Astrocyte (in vitro differentiated cells and primary cell): ENCODE measurements around the gene TBC1D16. TPM values are rescaled to one million over a fixed set of nuclear protein-coding genes. Genes with fewer than 3 reads are reported as not detected.

Experiments
- DNase-seq: peaks from one replicate; pipeline ENCODE4 v3.0.0-alpha.2; 2010; ENCODE audit warnings: low read depth
- FAIRE-seq: peaks from 2 replicates; lab custom pipeline; 2011; peaks lifted over from hg19 to GRCh38; lab: Jason Lieb, UNC
- H2AFZ ChIP-seq: 2 replicates; pipeline ENCODE4 v1.6.0; 2012; ENCODE audit warnings: low read depth, low read length, inconsistent platforms
- H3K27ac ChIP-seq: 2 replicates; pipeline ENCODE4 v1.5.1; 2011; ENCODE audit warnings: low read depth, low read length, inconsistent platforms
- H3K27me3 ChIP-seq: 2 replicates; pipeline ENCODE4 v1.6.0; 2011; ENCODE audit warnings: low read length, inconsistent platforms; ENCODE audit not compliant: insufficient read depth
- H3K36me3 ChIP-seq: 2 replicates; pipeline ENCODE4 v1.5.1; 2011; ENCODE audit warnings: low read length, inconsistent platforms; ENCODE audit not compliant: insufficient read depth
- H3K4me1 ChIP-seq: 2 replicates; pipeline ENCODE4 v1.5.1; 2011; ENCODE audit warnings: low read length, inconsistent platforms; ENCODE audit not compliant: insufficient read depth
- H3K4me2 ChIP-seq: 2 replicates; pipeline ENCODE4 v1.6.0; 2012; ENCODE audit warnings: low read length, inconsistent platforms
- H3K4me3 ChIP-seq: 2 replicates; pipeline ENCODE4 v1.5.1; 2011; ENCODE audit warnings: low read depth, mild to moderate bottlenecking, low read length, inconsistent platforms; ENCODE audit not compliant: insufficient read depth
- H3K79me2 ChIP-seq: 2 replicates; pipeline ENCODE4 v1.6.0; 2012; ENCODE audit warnings: mild to moderate bottlenecking, low read length, inconsistent platforms; ENCODE audit not compliant: insufficient read depth
- H3K9ac ChIP-seq: 2 replicates; pipeline ENCODE4 v1.6.0; 2012; ENCODE audit warnings: mild to moderate bottlenecking, low read length, inconsistent platforms
- H3K9me3 ChIP-seq: 2 replicates; pipeline ENCODE4 v1.5.1; 2012; ENCODE audit warnings: low read depth, mild to moderate bottlenecking, low read length, inconsistent platforms; ENCODE audit not compliant: insufficient read depth
- H4K20me1 ChIP-seq: 2 replicates; pipeline ENCODE4 v1.6.0; 2012; ENCODE audit warnings: low read length, inconsistent platforms; ENCODE audit not compliant: insufficient read depth
- H3K27ac Mint-ChIP-seq: one replicate; pipeline ENCODE4 v1.8.0; 2021; ENCODE audit warnings: mild to moderate bottlenecking, mixed read lengths; ENCODE audit not compliant: unreplicated experiment
- H3K27me3 Mint-ChIP-seq: one replicate; pipeline ENCODE4 v1.8.0; 2021; ENCODE audit warnings: low read depth, mixed read lengths; ENCODE audit not compliant: unreplicated experiment
- H3K36me3 Mint-ChIP-seq: one replicate; pipeline ENCODE4 v1.8.0; 2021; ENCODE audit warnings: low read depth, mixed read lengths; ENCODE audit not compliant: unreplicated experiment
- H3K4me1 Mint-ChIP-seq: one replicate; pipeline ENCODE4 v1.8.0; 2021; ENCODE audit warnings: low read depth, mixed read lengths; ENCODE audit not compliant: unreplicated experiment
- H3K4me3 Mint-ChIP-seq: one replicate; pipeline ENCODE4 v1.8.0; 2021; ENCODE audit warnings: mild to moderate bottlenecking, moderate library complexity, mixed read lengths; ENCODE audit not compliant: unreplicated experiment
- H3K9me3 Mint-ChIP-seq: one replicate; pipeline ENCODE4 v1.8.0; 2021; ENCODE audit warnings: mild to moderate bottlenecking, mixed read lengths; ENCODE audit not compliant: unreplicated experiment
- EZH2 ChIP-seq: IDR thresholded peaks from 2 replicates; pipeline ENCODE4 v1.6.1; 2012; ENCODE audit warnings: mild to moderate bottlenecking, low read length, inconsistent platforms; ENCODE audit not compliant: insufficient read depth
- total RNA-seq: library from RNA; stranded (reverse); gene quantifications from 2 replicates; pipeline ENCODE4 v1.2.1, GENCODE V29; 2021
- TF ChIP-seq, protein P1 (sequence below): IDR thresholded peaks from 2 replicates; pipeline ENCODE4 v1.5.1; 2011; ENCODE audit warnings: low read depth, mild to moderate bottlenecking, inconsistent platforms, low read length, moderate library complexity; ENCODE audit not compliant: insufficient read depth

The TBC1D16 gene
- total RNA-seq, 1 donor from 2014 or later = 37.6 TPM

DNA sequence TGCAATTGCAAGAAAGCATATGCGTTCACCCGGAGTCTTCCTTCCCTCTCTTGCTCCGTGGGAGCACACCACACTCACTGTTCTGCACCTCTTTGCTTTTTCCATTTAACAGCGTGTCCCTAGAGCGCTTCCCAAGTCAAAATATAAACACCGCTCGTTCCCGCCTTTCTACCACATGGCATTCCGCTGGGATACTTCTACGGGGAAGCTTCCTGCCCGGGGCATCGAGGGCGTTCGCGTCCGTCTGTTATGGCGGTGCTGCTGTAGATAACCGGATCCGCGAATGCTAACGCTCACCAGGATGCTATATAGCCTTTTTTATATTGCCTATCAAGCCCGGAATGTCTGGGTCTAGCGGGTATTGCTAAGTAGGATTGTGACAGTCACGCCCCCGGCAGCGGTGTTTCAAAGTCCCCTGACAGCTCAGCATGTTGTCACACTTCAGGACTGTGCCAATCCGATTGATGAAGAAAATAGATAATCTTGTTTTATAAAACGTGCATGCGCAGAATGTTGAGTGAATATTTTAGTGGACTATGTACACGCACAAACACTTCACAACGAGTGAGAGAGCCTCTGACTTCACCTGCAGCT is 31.8 kb upstream of the TBC1D16 start:
- no peak for TF ChIP-seq EZH2
- TF ChIP-seq, protein P1, sequence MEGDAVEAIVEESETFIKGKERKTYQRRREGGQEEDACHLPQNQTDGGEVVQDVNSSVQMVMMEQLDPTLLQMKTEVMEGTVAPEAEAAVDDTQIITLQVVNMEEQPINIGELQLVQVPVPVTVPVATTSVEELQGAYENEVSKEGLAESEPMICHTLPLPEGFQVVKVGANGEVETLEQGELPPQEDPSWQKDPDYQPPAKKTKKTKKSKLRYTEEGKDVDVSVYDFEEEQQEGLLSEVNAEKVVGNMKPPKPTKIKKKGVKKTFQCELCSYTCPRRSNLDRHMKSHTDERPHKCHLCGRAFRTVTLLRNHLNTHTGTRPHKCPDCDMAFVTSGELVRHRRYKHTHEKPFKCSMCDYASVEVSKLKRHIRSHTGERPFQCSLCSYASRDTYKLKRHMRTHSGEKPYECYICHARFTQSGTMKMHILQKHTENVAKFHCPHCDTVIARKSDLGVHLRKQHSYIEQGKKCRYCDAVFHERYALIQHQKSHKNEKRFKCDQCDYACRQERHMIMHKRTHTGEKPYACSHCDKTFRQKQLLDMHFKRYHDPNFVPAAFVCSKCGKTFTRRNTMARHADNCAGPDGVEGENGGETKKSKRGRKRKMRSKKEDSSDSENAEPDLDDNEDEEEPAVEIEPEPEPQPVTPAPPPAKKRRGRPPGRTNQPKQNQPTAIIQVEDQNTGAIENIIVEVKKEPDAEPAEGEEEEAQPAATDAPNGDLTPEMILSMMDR = no peak
- no peak overlapping the region for H3K9ac ChIP-seq
- no peaks in the 10 kb centered on the region for H3K36me3 ChIP-seq
- H3K4me3 ChIP-seq = no peak overlapping the region
- no peaks in the 10 kb centered on the region for H3K9me3 ChIP-seq
- peaks cover 22% of the 10 kb centered on the region for H3K4me1 ChIP-seq
- peaks cover 4% of the 10 kb centered on the region for H3K27me3 Mint-ChIP-seq
- no peak overlapping the region for H3K27ac Mint-ChIP-seq
- no peaks in the 10 kb centered on the region for H4K20me1 ChIP-seq
- H3K36me3 Mint-ChIP-seq = no peaks in the 10 kb centered on the region
- H3K27ac ChIP-seq = no peak overlapping the region
- H2AFZ ChIP-seq = no peak overlapping the region
- FAIRE-seq = no peak
- H3K4me3 Mint-ChIP-seq = no peak overlapping the region
- no peaks in the 10 kb centered on the region for H3K9me3 Mint-ChIP-seq
- no peak for DNase-seq
- H3K79me2 ChIP-seq = no peaks in the 10 kb centered on the region
- peaks cover 12% of the 10 kb centered on the region for H3K4me1 Mint-ChIP-seq
- no peaks in the 10 kb centered on the region for H3K27me3 ChIP-seq
- no peak overlapping the region for H3K4me2 ChIP-seq

DNA sequence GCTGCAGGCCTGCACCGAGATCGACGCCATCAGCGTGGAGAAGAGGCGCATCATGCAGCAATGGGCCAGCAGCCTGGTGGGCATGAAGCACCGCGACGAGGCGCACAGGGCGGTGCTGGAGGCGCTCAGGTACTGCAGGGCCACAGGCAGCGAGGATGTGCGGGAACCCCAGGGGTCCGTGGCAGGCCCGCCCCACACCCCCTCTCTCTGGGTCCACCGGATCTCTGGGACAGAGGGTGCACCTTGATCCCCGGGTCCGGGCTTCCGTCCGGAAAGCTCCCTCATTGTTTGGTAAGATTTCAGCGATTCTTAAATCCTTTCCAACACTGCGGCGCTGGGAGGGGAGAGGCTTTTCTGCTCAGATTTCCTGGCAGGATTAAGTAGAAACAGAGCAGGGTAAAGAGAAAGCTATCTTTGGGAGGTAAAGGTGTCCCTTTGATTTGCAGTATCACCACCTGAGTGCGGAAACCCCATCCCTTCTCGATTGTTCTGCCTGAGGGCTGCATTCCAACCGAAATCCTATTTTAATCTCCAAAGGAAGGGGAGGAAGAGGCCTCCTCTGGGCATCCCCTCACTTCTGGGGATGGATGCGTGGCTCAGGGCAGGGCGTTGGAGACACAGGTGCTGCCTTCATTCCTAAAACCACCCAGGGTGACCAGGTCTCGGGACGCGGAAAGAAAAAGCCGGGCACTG is 30.0 kb upstream of the TBC1D16 start:
- Mint-ChIP-seq H3K4me3 (no peak overlapping the region), H3K27me3 (peaks cover 4% of the 10 kb centered on the region), H3K9me3 (no peaks in the 10 kb centered on the region), H3K27ac (no peak overlapping the region), H3K4me1 (peaks cover 12% of the 10 kb centered on the region), H3K36me3 (no peaks in the 10 kb centered on the region)
- FAIRE-seq (no peak), DNase-seq (no peak)
- no peak overlapping the region for H3K4me2 ChIP-seq
- H3K9ac ChIP-seq = no peak overlapping the region
- no peaks in the 10 kb centered on the region for H4K20me1 ChIP-seq
- H3K4me3 ChIP-seq = no peak overlapping the region
- H3K27me3 ChIP-seq = no peaks in the 10 kb centered on the region
- peaks cover 16% of the 10 kb centered on the region for H3K4me1 ChIP-seq
- H3K9me3 ChIP-seq = no peaks in the 10 kb centered on the region
- TF ChIP-seq EZH2 = no peak
- TF ChIP-seq, protein P1 = no peak
- no peaks in the 10 kb centered on the region for H3K36me3 ChIP-seq
- H3K79me2 ChIP-seq = no peaks in the 10 kb centered on the region
- no peak overlapping the region for H2AFZ ChIP-seq
- H3K27ac ChIP-seq = no peak overlapping the region

DNA sequence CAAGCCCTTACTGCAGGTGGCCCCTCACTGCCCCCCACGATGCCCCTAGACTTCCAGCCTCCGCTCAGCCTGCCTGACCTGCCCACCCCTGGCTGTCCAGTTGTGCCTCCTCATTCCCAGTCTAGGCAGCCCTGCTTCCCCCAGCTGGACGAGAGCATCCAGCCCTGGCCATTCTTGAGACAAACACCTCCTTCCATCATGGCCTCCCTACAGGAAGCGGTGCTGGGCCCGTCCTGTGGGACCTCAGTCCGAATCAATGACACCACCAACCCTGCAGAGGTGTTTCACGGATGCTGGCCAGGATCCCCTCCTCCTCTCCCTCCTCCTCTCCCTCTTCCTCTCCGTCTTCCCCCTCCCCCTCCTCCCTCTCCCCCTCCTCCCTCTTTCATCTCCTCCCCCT is 29.0 kb upstream of the TBC1D16 start:
- no peak overlapping the region for H2AFZ ChIP-seq
- Mint-ChIP-seq H3K9me3 (no peaks in the 10 kb centered on the region), H3K4me1 (peaks cover 12% of the 10 kb centered on the region)

More for the DNA sequence above, 29.0 kb upstream of the TBC1D16 start:
- Histone ChIP-seq H3K27me3 (no peaks in the 10 kb centered on the region), H3K27ac (no peak overlapping the region), H3K79me2 (no peaks in the 10 kb centered on the region), H3K4me3 (no peak overlapping the region), H3K9ac (no peak overlapping the region), H3K9me3 (no peaks in the 10 kb centered on the region), H4K20me1 (no peaks in the 10 kb centered on the region), H3K4me2 (peak overlapping the region; percentile 37), H3K36me3 (no peaks in the 10 kb centered on the region), H3K4me1 (peaks cover 16% of the 10 kb centered on the region)
- no peak for TF ChIP-seq EZH2
- TF ChIP-seq, protein P1 = no peak
- DNase-seq = no peak
- Mint-ChIP-seq H3K4me3 (no peak overlapping the region), H3K27me3 (peaks cover 4% of the 10 kb centered on the region), H3K36me3 (no peaks in the 10 kb centered on the region), H3K27ac (no peak overlapping the region)
- FAIRE-seq = no peak
